NB4 (cell line): Measurements from ENCODE around the gene ALDOA.

Experiments
- MYC ChIP-seq: IDR thresholded peaks from 2 replicates; pipeline ENCODE4 v1.6.1; 2011; ENCODE audit warnings: low read depth, low read length
- POLR2A ChIP-seq: IDR thresholded peaks from 2 replicates; pipeline ENCODE4 v1.6.1; 2011; ENCODE audit warnings: mild to moderate bottlenecking; ENCODE audit not compliant: insufficient read length; ENCODE audit errors: extremely low read depth
- TF ChIP-seq, protein P1 (sequence below): IDR thresholded peaks from one replicate; pipeline ENCODE4 v1.5.1; 2012; ENCODE audit warnings: low read depth, low read length
- TF ChIP-seq, protein P2 (sequence below): IDR thresholded peaks from 2 replicates; pipeline ENCODE4 v1.6.1; 2011; ENCODE audit warnings: low read depth, low read length

DNA sequence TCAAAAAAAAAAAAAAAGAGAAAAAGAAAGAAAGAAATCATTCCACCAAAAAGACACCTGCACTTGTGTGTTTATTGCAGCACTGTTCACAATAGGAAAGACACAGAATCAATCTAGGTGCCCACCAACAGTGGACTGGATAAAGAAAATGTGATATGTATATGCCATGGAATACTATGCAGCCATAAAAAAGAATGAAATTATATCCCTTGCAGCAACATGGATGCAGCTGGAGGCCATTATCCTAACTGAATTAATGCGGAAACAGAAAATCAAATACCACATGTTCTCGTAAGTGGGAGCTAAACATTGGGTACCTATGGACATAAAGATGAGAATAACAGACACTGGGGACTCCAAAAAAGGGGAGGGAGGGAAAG is 48.3 kb upstream of the ALDOA start:
- TF ChIP-seq, protein P1, sequence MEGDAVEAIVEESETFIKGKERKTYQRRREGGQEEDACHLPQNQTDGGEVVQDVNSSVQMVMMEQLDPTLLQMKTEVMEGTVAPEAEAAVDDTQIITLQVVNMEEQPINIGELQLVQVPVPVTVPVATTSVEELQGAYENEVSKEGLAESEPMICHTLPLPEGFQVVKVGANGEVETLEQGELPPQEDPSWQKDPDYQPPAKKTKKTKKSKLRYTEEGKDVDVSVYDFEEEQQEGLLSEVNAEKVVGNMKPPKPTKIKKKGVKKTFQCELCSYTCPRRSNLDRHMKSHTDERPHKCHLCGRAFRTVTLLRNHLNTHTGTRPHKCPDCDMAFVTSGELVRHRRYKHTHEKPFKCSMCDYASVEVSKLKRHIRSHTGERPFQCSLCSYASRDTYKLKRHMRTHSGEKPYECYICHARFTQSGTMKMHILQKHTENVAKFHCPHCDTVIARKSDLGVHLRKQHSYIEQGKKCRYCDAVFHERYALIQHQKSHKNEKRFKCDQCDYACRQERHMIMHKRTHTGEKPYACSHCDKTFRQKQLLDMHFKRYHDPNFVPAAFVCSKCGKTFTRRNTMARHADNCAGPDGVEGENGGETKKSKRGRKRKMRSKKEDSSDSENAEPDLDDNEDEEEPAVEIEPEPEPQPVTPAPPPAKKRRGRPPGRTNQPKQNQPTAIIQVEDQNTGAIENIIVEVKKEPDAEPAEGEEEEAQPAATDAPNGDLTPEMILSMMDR: no peak
- TF ChIP-seq POLR2A (no peak), MYC (no peak)
- TF ChIP-seq, protein P2, sequence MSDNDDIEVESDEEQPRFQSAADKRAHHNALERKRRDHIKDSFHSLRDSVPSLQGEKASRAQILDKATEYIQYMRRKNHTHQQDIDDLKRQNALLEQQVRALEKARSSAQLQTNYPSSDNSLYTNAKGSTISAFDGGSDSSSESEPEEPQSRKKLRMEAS: no peak
